HG03439 (cell line): ENCODE data around the gene ST3GAL6.

Experiments
- ATAC-seq: cut with Tn5 transposase; IDR thresholded peaks from one replicate; pipeline ENCODE4 v1.9.1; 2021; ENCODE audit warnings: mild to moderate bottlenecking, moderate library complexity; ENCODE audit not compliant: unreplicated experiment

Gene ST3GAL6

DNA sequence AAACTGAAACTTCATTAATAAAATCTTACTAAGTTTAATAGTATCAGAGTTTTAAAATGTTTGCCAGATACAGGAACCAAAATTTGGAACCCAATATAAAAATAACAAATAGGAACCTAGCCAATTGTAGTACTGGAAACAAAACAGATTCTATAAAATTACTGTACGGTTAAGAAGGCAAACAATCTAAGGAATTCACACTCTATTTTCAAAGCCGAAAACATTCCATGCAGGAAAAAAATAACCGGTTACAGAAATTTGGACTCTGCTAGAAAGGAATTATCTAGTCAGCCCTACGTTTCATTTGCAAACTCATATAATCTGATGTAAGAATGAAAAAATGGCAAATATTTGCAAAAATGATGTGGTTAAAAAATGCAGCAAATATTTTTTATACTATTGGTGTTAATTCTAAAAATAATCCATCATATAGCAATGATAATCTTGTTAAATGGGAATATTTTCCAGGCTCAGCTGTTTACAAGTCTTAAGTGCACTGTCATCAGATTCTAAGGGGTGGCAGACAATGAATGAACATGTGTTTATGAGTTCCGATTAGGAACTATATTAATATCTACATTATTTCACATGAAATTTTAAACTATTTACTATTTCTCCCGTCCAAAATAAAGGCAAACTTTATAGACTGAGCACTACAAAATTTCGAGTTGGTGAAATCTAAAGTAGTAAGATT lies 80.3 kb downstream of the ST3GAL6 start:
- no peak for ATAC-seq
